ENCODE data around the gene HCN1.
"Not testable (repeated sequence)": the region's sequence is repeated elsewhere in the genome, so short reads cannot be mapped to it uniquely, and the experiment has no call there.

The HCN1 gene

DNA sequence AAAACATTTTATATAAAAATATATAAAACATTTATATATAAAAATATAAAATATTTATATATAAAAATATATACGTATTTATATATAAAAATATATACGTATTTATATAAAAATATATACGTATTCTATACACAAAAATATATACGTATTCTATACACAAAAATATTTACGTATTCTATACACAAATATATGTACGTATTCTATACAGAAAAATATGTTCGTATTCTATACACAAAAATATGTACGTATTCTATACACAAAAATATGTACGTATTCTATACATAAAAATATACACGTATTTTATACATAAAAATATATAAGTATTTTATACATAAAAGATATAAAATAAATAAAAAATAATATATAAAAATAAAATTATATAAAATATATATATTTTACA, 323.6 kb downstream of the HCN1 start:
- Histone ChIP-seq H3K27me3 (ENCODE audit: insufficient read depth, poor library complexity, severe bottlenecking) (no peaks in the 10 kb centered on the region), H3K4me3 (replicated peaks; ENCODE audit: insufficient read depth, low read length) (no peak overlapping the region), H3K27ac (replicated peaks) (no peak overlapping the region)
- no peak for DNase-seq (ENCODE audit: low read depth in 1 of 2, low spot score in 1 of 2)
- TF ChIP-seq GABPA (IDR thresholded peaks at IDR 0.05; ENCODE audit: low read depth) (no peak), SPI1 (IDR thresholded peaks at IDR 0.05; ENCODE audit: borderline replicate concordance, low read depth) (no peak), POLR2AphosphoS5 (IDR thresholded peaks at IDR 0.05; ENCODE audit: low read depth) (no peak)
- TF ChIP-seq, protein P1, sequence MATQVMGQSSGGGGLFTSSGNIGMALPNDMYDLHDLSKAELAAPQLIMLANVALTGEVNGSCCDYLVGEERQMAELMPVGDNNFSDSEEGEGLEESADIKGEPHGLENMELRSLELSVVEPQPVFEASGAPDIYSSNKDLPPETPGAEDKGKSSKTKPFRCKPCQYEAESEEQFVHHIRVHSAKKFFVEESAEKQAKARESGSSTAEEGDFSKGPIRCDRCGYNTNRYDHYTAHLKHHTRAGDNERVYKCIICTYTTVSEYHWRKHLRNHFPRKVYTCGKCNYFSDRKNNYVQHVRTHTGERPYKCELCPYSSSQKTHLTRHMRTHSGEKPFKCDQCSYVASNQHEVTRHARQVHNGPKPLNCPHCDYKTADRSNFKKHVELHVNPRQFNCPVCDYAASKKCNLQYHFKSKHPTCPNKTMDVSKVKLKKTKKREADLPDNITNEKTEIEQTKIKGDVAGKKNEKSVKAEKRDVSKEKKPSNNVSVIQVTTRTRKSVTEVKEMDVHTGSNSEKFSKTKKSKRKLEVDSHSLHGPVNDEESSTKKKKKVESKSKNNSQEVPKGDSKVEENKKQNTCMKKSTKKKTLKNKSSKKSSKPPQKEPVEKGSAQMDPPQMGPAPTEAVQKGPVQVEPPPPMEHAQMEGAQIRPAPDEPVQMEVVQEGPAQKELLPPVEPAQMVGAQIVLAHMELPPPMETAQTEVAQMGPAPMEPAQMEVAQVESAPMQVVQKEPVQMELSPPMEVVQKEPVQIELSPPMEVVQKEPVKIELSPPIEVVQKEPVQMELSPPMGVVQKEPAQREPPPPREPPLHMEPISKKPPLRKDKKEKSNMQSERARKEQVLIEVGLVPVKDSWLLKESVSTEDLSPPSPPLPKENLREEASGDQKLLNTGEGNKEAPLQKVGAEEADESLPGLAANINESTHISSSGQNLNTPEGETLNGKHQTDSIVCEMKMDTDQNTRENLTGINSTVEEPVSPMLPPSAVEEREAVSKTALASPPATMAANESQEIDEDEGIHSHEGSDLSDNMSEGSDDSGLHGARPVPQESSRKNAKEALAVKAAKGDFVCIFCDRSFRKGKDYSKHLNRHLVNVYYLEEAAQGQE (IDR thresholded peaks at IDR 0.05; ENCODE audit: insufficient replicate concordance, low read depth), result no peak

GRCh38 chr5:45371423-45371822, 324.8 kb downstream of the HCN1 start:
- not testable (repeated sequence) for DNase-seq (ENCODE audit: low read depth in 1 of 2, low spot score in 1 of 2)

DNA sequence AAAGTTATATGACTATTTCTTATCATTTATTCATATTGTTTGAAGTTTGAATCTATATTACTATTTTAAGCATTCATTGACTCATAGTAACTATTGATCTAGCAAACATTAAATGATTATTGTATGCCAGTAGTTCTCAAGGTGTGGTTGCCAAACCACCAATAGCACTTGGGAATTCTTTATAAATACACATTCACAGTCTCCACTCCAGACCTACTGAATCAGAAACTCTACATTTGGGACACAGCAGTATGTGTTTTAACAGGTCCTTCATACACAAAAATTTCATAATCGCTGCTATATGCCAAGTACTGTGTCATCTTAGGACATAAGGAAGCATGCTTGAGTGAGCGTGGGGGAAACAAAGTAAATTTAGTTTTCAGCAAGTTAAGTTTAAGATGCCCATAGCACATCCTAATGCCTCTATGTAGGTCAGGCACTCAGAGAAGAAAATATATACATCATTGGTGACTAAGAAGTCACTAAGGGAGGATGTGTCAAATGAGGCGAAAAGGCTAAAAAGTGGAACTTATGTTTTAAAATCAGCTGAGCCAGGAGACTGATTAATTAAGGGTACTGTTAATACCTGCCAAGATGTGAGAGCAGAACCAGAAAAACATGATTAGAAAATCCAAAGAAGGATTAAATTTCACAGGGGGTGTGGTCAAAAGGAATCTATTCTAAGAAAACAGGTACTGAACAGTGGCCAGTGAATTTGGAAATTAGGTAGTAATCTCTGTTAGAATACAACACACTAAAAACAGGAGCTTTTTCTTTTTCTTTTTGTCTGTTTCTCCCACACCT, 340.8 kb downstream of the HCN1 start:
- no peaks in the 10 kb centered on the region for H3K27me3 ChIP-seq (ENCODE audit: insufficient read depth, poor library complexity, severe bottlenecking)
- no peak overlapping the region for H3K27ac ChIP-seq (replicated peaks)
- no peak for DNase-seq (ENCODE audit: low read depth in 1 of 2, low spot score in 1 of 2)
- TF ChIP-seq POLR2AphosphoS5 (IDR thresholded peaks at IDR 0.05; ENCODE audit: low read depth), result no peak
- TF ChIP-seq, protein P2, sequence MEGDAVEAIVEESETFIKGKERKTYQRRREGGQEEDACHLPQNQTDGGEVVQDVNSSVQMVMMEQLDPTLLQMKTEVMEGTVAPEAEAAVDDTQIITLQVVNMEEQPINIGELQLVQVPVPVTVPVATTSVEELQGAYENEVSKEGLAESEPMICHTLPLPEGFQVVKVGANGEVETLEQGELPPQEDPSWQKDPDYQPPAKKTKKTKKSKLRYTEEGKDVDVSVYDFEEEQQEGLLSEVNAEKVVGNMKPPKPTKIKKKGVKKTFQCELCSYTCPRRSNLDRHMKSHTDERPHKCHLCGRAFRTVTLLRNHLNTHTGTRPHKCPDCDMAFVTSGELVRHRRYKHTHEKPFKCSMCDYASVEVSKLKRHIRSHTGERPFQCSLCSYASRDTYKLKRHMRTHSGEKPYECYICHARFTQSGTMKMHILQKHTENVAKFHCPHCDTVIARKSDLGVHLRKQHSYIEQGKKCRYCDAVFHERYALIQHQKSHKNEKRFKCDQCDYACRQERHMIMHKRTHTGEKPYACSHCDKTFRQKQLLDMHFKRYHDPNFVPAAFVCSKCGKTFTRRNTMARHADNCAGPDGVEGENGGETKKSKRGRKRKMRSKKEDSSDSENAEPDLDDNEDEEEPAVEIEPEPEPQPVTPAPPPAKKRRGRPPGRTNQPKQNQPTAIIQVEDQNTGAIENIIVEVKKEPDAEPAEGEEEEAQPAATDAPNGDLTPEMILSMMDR (IDR thresholded peaks at IDR 0.05; ENCODE audit: insufficient read depth, low read length), result no peak
- TF ChIP-seq, protein P1 (IDR thresholded peaks at IDR 0.05; ENCODE audit: insufficient replicate concordance, low read depth), result no peak
- no peak for TF ChIP-seq SPI1 (IDR thresholded peaks at IDR 0.05; ENCODE audit: borderline replicate concordance, low read depth)
- no peak for TF ChIP-seq GABPA (IDR thresholded peaks at IDR 0.05; ENCODE audit: low read depth)
- H3K4me3 ChIP-seq (replicated peaks; ENCODE audit: insufficient read depth, low read length), result no peak overlapping the region

More at GRCh38 chr5:45371423-45371822, 324.8 kb downstream of the HCN1 start:
- H3K4me3 ChIP-seq (replicated peaks; ENCODE audit: insufficient read depth, low read length); H3K27ac ChIP-seq (replicated peaks); H3K27me3 ChIP-seq (ENCODE audit: insufficient read depth, poor library complexity, severe bottlenecking): not testable (repeated sequence)

- TF ChIP-seq, protein P1 (IDR thresholded peaks at IDR 0.05; ENCODE audit: insufficient replicate concordance, low read depth), result no peak
- TF ChIP-seq, protein P2 (IDR thresholded peaks at IDR 0.05; ENCODE audit: insufficient read depth, low read length), result no peak
- TF ChIP-seq GABPA (IDR thresholded peaks at IDR 0.05; ENCODE audit: low read depth) (no peak), SPI1 (IDR thresholded peaks at IDR 0.05; ENCODE audit: borderline replicate concordance, low read depth) (no peak), POLR2AphosphoS5 (IDR thresholded peaks at IDR 0.05; ENCODE audit: low read depth) (no peak)
- Histone ChIP-seq H3K4me3 (replicated peaks; ENCODE audit: insufficient read depth, low read length) (no peak overlapping the region), H3K27me3 (ENCODE audit: insufficient read depth, poor library complexity, severe bottlenecking) (no peaks in the 10 kb centered on the region), H3K27ac (replicated peaks) (no peak overlapping the region)
- DNase-seq (ENCODE audit: low read depth in 1 of 2, low spot score in 1 of 2), result no peak
Observed at GRCh38 chr5:45336464-45336863, 359.7 kb downstream of the HCN1 start.

Measured in HL-60 (cell line).